Measurements from ENCODE around the gene CYFIP2.

GRCh38 chr5:157241483-157241882, 24.4 kb upstream of the CYFIP2 start:
- TF ChIP-seq POLR2A (IDR thresholded peaks at IDR 0.05) = no peak
- TF ChIP-seq CTCF (IDR thresholded peaks at IDR 0.05) = no peak
- no peak for TF ChIP-seq POLR2AphosphoS5 (IDR thresholded peaks at IDR 0.05; ENCODE audit: insufficient read depth in 1 of 2, low read depth in 1 of 2)
